Fibroblast of villous mesenchyme (primary cell): ENCODE measurements around the gene BMX. TPM values are rescaled to one million over a fixed set of nuclear protein-coding genes. Genes with fewer than 3 reads are reported as not detected.

Source experiments
- DNase-seq: peaks from one replicate; pipeline ENCODE4 v3.0.0-alpha.2; 2010; ENCODE audit warnings: low read depth
- H3K4me3 ChIP-seq: 2 replicates; pipeline ENCODE4 v1.5.1; 2011; ENCODE audit warnings: low read depth, mild to moderate bottlenecking, low read length
- total RNA-seq: library from RNA; depleted of rRNA; stranded (reverse); fragments of >200 nt; gene quantifications from 2 replicates; pipeline ENCODE4 v1.2.3, GENCODE V29; 2012
- TF ChIP-seq, protein P1 (sequence below): IDR thresholded peaks from 2 replicates; pipeline ENCODE4 v1.5.1; 2012; ENCODE audit warnings: low read depth, mild to moderate bottlenecking, low read length; ENCODE audit not compliant: insufficient read depth

Gene BMX
- total RNA-seq, 1 donor: not detected

- DNase-seq: no peak
- TF ChIP-seq, protein P1, sequence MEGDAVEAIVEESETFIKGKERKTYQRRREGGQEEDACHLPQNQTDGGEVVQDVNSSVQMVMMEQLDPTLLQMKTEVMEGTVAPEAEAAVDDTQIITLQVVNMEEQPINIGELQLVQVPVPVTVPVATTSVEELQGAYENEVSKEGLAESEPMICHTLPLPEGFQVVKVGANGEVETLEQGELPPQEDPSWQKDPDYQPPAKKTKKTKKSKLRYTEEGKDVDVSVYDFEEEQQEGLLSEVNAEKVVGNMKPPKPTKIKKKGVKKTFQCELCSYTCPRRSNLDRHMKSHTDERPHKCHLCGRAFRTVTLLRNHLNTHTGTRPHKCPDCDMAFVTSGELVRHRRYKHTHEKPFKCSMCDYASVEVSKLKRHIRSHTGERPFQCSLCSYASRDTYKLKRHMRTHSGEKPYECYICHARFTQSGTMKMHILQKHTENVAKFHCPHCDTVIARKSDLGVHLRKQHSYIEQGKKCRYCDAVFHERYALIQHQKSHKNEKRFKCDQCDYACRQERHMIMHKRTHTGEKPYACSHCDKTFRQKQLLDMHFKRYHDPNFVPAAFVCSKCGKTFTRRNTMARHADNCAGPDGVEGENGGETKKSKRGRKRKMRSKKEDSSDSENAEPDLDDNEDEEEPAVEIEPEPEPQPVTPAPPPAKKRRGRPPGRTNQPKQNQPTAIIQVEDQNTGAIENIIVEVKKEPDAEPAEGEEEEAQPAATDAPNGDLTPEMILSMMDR: no peak
These were observed 97.4 kb downstream of the BMX start for GRCh38 chrX:15598026-15598425.

DNA sequence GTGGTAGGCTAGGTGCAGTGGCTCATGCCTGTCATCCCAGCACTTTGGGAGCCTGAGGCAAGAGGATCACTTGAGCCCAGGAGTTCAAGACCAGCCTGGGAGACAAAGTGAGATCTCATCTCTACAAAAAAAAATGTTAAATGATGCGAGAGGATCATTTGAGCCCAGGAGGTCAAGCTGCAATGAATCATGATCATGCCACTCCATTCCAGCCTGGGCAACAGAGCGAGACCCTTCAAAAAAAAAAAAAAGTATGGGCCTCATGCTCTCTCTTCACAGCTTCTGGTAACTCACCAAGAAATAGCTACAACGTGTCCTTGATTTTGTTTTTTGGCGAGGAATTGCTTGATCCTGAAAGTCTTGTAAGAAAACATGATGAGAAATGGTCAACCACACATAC lies 98.9 kb downstream of the BMX start:
- TF ChIP-seq, protein P1: no peak
- no peak overlapping the region for H3K4me3 ChIP-seq
- no peak for DNase-seq

More at GRCh38 chrX:15598026-15598425, 97.4 kb downstream of the BMX start:
- no peak overlapping the region for H3K4me3 ChIP-seq

- no peak for DNase-seq
- TF ChIP-seq, protein P1: no peak
- no peak overlapping the region for H3K4me3 ChIP-seq
These were observed 99.4 kb downstream of the BMX start for GRCh38 chrX:15600049-15600448.

- TF ChIP-seq, protein P1: no peak
- DNase-seq: no peak
- no peak within 1 kb of the TSS for H3K4me3 ChIP-seq
These were observed 100.1 kb downstream of the BMX start, which contains the start of gene ACE2 for GRCh38 chrX:15600745-15601144. ACE2 (minus strand) TSS chrX:15600960; CDS start chrX:15600911, 49 bp downstream.

DNA sequence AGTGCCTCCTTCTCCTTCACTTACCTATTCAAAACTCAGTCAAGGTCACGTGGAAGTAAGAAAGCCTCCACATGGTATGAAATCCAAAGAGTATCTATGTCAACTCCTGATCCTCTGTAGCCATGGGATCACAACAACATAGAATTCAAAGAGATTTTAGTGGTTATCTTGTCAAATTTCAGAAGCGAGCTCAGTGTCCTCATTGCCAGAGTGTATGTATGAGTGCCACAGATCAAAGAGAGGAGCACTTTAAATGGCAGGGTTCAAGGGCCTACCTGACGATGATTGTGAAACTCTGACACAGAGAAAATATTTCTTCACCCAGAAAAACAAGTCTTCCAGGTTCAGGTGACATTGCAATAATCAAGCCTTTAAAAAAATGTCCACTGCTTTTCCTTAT lies 101.3 kb downstream of the BMX start:
- DNase-seq: no peak
- TF ChIP-seq, protein P1: no peak

DNA sequence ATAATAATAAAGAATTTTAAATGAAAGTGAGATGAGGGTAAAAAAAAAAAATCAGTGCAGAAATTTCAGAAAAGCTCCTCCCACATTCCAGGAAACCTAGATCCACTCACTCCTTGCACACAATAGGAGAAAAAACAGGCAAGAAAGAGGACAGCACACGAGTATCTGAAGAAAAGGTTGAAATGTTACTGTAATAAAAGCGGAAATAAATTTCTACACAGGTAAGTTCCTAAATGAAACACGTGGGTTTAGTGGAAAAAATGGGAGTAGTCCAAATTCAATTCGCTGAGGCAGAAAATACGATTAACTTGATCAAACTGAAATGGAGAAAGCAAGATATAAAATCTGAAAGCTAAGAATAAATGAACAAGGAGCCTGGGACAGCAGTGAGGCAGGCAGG lies 102.2 kb downstream of the BMX start:
- H3K4me3 ChIP-seq: no peak overlapping the region
- TF ChIP-seq, protein P1: no peak
- DNase-seq: no peak

More for the DNA sequence above, 101.3 kb downstream of the BMX start:
- no peak overlapping the region for H3K4me3 ChIP-seq

DNA sequence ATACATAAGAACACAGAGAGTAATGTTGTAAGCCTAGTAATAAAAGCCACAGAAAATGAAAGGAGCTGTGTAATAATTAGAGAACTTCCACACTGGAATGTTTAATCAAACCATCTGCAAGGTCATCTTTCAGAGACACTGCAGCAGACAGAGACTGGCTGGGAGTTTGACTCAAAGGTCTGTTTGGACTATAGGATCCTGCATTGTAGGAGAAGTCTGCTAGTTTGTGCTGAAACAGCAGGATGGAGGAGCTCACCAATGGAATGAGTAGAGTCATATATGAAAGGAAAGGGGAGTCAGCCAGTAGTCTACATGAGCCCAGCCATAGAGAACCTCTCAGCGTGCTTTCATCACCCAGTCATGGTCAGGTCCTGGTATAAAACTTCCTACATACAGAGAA lies 104.6 kb downstream of the BMX start:
- TF ChIP-seq, protein P1: no peak
- DNase-seq: no peak
- no peak overlapping the region for H3K4me3 ChIP-seq
